HEK293 (cell line): ENCODE results near the gene RACK1.

Experiments used
- CTCF ChIA-PET: fragments of 350-600 bp; formaldehyde crosslinking; extraction: SDS; loops from one replicate; lab custom pipeline; 2021; ENCODE audit warnings: antibody characterized with exemption; lab: Yijun Ruan, JAX
- POLR2A ChIA-PET: fragments of 300-600 bp; formaldehyde crosslinking; extraction: SDS; loops from one replicate; lab custom pipeline; 2020; ENCODE audit warnings: antibody characterized with exemption, inconsistent platforms; lab: Yijun Ruan, JAX
- H3K27ac ChIP-seq: fragments of 200-500 bp; sonication (Bioruptor generic); 2 replicates; pipeline ENCODE4 v1.5.1; 2014; ENCODE audit warnings: low read depth, low read length, control low read depth, inconsistent platforms; ENCODE audit errors: extremely low read depth
- H3K36me3 ChIP-seq, 2 experiments: fragments of 200-500 bp in 1 of 2; sonication (Bioruptor generic) in 1 of 2; 1 replicate in 1 of 2; 2 replicates in 1 of 2; pipeline ENCODE4 v1.5.1; 2014 to 2017; ENCODE audit warnings: inconsistent platforms in 2 of 2, low read length in 2 of 2; ENCODE audit not compliant: control insufficient read depth in 2 of 2, insufficient read depth in 1 of 2
- H3K4me1 ChIP-seq: fragments of 200-500 bp; sonication (Bioruptor generic); 2 replicates; pipeline ENCODE4 v1.5.1; 2014; ENCODE audit warnings: mild to moderate bottlenecking, low read length, inconsistent platforms; ENCODE audit not compliant: control insufficient read depth, insufficient read depth
- H3K4me3 ChIP-seq: 2 replicates; pipeline ENCODE4 v1.5.1; 2011; ENCODE audit warnings: low read depth, mild to moderate bottlenecking, control low read depth, low read length, moderate library complexity
- H3K9me3 ChIP-seq: fragments of 200-500 bp; sonication (Bioruptor generic); 2 replicates; pipeline ENCODE4 v1.5.1; 2014; ENCODE audit warnings: low read depth, low read length, inconsistent platforms; ENCODE audit not compliant: control insufficient read depth, insufficient read depth
- EGR2 ChIP-seq: fragments of 450-650 bp; formaldehyde crosslinking; IDR thresholded peaks from 2 replicates; pipeline ENCODE4 v1.5.1; 2016; ENCODE audit warnings: low read depth, missing biosample characterization, missing genetic modification characterization
- GLIS1 ChIP-seq: fragments of 450-650 bp; formaldehyde crosslinking; IDR thresholded peaks from 2 replicates; pipeline ENCODE4 v1.5.1; 2016; ENCODE audit warnings: missing biosample characterization, missing genetic modification characterization
- HOXC10 ChIP-seq: sonication (generic); formaldehyde crosslinking; IDR thresholded peaks from 2 replicates; pipeline ENCODE4 v1.8.1; 2023; ENCODE audit warnings: mild to moderate bottlenecking, missing genetic modification reagents
- KLF10 ChIP-seq: fragments of 450-650 bp; IDR thresholded peaks from 2 replicates; pipeline ENCODE4 v1.5.1; 2018; ENCODE audit warnings: missing biosample characterization, mild to moderate bottlenecking, missing genetic modification characterization
- KLF8 ChIP-seq: fragments of 450-650 bp; formaldehyde crosslinking; IDR thresholded peaks from 2 replicates; pipeline ENCODE4 v1.5.1; 2016; ENCODE audit warnings: missing biosample characterization, missing genetic modification characterization
- RBAK ChIP-seq: fragments of 450-650 bp; formaldehyde crosslinking; IDR thresholded peaks from 2 replicates; pipeline ENCODE4 v1.5.1; 2016; ENCODE audit warnings: missing biosample characterization, missing genetic modification characterization
- ZBTB17 ChIP-seq: fragments of 450-650 bp; formaldehyde crosslinking; IDR thresholded peaks from 2 replicates; pipeline ENCODE4 v1.5.1; 2016; ENCODE audit warnings: missing biosample characterization, missing genetic modification characterization
- ZNF157 ChIP-seq: fragments of 450-650 bp; formaldehyde crosslinking; IDR thresholded peaks from 2 replicates; pipeline ENCODE4 v1.5.1; 2016; ENCODE audit warnings: missing biosample characterization, missing genetic modification characterization
- ZNF350 ChIP-seq: fragments of 450-650 bp; formaldehyde crosslinking; IDR thresholded peaks from 2 replicates; pipeline ENCODE4 v1.5.0; 2017; ENCODE audit warnings: missing biosample characterization, mild to moderate bottlenecking, missing genetic modification characterization
- ZNF433 ChIP-seq: fragments of 450-650 bp; formaldehyde crosslinking; IDR thresholded peaks from 2 replicates; pipeline ENCODE4 v1.5.1; 2016; ENCODE audit warnings: missing biosample characterization, missing genetic modification characterization, low read depth
- ZNF610 ChIP-seq: fragments of 450-650 bp; formaldehyde crosslinking; IDR thresholded peaks from 2 replicates; pipeline ENCODE4 v1.5.1; 2016; ENCODE audit warnings: missing biosample characterization, missing genetic modification characterization, borderline replicate concordance
- ZSCAN30 ChIP-seq: fragments of 450-650 bp; IDR thresholded peaks from 2 replicates; pipeline ENCODE4 v1.5.1; 2018; ENCODE audit warnings: missing biosample characterization, mild to moderate bottlenecking, missing genetic modification characterization, moderate library complexity
- ZXDB ChIP-seq: fragments of 450-650 bp; formaldehyde crosslinking; IDR thresholded peaks from 2 replicates; pipeline ENCODE4 v1.5.1; 2016; ENCODE audit warnings: missing biosample characterization, missing genetic modification characterization
- TF ChIP-seq, protein P1 (sequence below): fragments of 450-650 bp; formaldehyde crosslinking; IDR thresholded peaks from 2 replicates; pipeline ENCODE4 v1.5.1; 2016; ENCODE audit warnings: missing biosample characterization, missing genetic modification characterization
- TF ChIP-seq, protein P2 (sequence below): fragments of 450-650 bp; formaldehyde crosslinking; IDR thresholded peaks from 2 replicates; pipeline ENCODE4 v1.5.1; 2016; ENCODE audit warnings: missing biosample characterization, missing genetic modification characterization
- TF ChIP-seq, protein P3 (sequence below): fragments of 450-650 bp; formaldehyde crosslinking; IDR thresholded peaks from 2 replicates; pipeline ENCODE4 v1.5.1; 2016; ENCODE audit warnings: missing biosample characterization, missing genetic modification characterization
- TF ChIP-seq, protein P4 (sequence below): fragments of 450-650 bp; formaldehyde crosslinking; IDR thresholded peaks from 2 replicates; pipeline ENCODE4 v1.5.1; 2016; ENCODE audit warnings: missing biosample characterization, missing genetic modification characterization

The RACK1 gene

DNA sequence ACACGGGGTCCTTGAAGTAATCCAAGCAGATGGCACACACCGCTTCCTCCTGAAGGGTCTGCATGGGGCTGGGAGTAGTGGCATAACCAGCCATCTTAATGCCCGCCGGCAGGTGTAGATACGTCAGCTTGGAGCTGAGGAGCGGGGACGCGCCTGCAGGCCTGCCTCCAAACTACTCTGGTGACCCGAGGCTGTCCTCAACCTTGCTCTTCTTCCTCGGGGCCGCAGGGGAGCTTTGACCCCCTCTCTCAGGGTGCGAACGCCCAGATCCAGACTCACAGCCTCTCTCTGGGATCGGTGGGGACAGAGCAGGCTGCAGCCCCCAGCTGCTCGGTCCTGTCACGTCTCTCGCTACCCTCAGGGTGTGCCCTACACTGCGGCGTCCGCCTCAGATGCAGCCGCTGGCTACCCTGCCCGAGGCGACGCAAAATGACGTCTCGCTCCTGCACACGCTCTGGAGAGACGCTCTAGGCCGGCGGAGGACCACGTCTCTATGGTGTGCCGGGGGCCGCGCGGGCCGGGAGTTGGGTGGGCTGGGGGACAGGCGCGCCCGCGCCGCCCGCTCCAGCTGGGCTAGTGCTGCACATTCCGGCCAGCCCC lies 17.1 kb upstream of the RACK1 start, which contains the start of gene TRIM52 (continued):
- TF ChIP-seq ZNF157 (tag by site-specific recombination) (no peak), GLIS1 (tag by site-specific recombination) (peak; percentile 37), ZXDB (tag by site-specific recombination) (peak; percentile 71), ZSCAN30 (peak; percentile 87), KLF8 (tag by site-specific recombination) (peak; percentile 95)
- TF ChIP-seq, protein P1, sequence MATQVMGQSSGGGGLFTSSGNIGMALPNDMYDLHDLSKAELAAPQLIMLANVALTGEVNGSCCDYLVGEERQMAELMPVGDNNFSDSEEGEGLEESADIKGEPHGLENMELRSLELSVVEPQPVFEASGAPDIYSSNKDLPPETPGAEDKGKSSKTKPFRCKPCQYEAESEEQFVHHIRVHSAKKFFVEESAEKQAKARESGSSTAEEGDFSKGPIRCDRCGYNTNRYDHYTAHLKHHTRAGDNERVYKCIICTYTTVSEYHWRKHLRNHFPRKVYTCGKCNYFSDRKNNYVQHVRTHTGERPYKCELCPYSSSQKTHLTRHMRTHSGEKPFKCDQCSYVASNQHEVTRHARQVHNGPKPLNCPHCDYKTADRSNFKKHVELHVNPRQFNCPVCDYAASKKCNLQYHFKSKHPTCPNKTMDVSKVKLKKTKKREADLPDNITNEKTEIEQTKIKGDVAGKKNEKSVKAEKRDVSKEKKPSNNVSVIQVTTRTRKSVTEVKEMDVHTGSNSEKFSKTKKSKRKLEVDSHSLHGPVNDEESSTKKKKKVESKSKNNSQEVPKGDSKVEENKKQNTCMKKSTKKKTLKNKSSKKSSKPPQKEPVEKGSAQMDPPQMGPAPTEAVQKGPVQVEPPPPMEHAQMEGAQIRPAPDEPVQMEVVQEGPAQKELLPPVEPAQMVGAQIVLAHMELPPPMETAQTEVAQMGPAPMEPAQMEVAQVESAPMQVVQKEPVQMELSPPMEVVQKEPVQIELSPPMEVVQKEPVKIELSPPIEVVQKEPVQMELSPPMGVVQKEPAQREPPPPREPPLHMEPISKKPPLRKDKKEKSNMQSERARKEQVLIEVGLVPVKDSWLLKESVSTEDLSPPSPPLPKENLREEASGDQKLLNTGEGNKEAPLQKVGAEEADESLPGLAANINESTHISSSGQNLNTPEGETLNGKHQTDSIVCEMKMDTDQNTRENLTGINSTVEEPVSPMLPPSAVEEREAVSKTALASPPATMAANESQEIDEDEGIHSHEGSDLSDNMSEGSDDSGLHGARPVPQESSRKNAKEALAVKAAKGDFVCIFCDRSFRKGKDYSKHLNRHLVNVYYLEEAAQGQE (tag by site-specific recombination): 0 out of 2 replicates have a peak, but pooled peaks have one; percentile 12
- TF ChIP-seq, protein P2, sequence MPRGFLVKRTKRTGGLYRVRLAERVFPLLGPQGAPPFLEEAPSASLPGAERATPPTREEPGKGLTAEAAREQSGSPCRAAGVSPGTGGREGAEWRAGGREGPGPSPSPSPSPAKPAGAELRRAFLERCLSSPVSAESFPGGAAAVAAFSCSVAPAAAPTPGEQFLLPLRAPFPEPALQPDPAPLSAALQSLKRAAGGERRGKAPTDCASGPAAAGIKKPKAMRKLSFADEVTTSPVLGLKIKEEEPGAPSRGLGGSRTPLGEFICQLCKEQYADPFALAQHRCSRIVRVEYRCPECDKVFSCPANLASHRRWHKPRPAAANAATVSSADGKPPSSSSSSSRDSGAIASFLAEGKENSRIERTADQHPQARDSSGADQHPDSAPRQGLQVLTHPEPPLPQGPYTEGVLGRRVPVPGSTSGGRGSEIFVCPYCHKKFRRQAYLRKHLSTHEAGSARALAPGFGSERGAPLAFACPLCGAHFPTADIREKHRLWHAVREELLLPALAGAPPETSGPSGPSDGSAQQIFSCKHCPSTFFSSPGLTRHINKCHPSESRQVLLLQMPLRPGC (tag by site-specific recombination): peak; percentile 69

DNA sequence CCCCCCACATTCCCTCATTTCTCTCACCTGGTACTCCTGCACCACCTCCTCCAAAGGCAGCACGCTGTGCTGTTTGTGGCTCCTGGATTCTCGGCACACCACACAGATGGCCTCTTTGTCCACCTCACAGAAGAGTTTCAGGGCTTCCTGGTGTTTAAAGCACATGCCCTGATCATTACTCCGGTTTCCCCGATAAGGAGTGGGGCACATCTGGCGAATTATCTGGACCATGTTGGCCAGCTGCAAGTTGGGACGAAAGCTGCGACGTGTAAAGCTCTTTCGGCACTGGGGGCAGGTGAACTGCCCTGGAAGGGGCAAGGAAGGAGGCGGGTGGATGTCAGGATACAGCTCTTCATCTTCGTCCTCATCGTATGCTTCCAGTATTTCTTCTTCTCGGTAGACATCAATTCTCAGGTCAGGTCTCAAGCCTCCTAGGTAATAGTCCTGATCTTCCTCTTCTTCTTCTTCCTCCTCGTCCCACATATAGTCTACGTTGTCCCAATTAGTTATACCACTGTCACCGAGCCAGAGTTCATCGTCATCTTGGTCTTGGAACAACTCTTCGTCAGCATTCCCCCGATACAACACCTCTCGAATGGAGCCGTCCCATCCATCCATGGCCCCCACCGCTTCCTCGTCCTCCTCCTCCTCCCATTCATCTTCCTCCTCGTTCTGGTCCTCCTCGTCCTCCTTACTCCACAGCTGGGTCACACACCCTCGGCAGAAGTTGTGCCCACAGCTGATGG lies 16.4 kb upstream of the RACK1 start:
- no peaks in the 10 kb centered on the region for H3K9me3 ChIP-seq
- H3K27ac ChIP-seq: peak overlapping the region; percentile 89; the same call in 1 of the 2 replicates
- ChIA-PET CTCF (interaction anchor here (0.6 kb wide), 1 partner anchor 8 kb away, joined by 4 read pairs; no protein-coding TSS in a partner anchor), POLR2A (interaction anchor here (0.5 to 4.1 kb wide), 14 partner anchors 8 to 75 kb away, joined by 3 to 47 read pairs (median 6); partner anchors contain the start of gene RACK1)
- H3K4me1 ChIP-seq: no peaks in the 10 kb centered on the region
- peaks cover 18 to 33% of the 10 kb centered on the region in 2 experiments for H3K36me3 ChIP-seq
- peak overlapping the region; percentile 92 for H3K4me3 ChIP-seq
- no peak for TF ChIP-seq HOXC10 (CRISPR knock-in tag)
- TF ChIP-seq, protein P3, sequence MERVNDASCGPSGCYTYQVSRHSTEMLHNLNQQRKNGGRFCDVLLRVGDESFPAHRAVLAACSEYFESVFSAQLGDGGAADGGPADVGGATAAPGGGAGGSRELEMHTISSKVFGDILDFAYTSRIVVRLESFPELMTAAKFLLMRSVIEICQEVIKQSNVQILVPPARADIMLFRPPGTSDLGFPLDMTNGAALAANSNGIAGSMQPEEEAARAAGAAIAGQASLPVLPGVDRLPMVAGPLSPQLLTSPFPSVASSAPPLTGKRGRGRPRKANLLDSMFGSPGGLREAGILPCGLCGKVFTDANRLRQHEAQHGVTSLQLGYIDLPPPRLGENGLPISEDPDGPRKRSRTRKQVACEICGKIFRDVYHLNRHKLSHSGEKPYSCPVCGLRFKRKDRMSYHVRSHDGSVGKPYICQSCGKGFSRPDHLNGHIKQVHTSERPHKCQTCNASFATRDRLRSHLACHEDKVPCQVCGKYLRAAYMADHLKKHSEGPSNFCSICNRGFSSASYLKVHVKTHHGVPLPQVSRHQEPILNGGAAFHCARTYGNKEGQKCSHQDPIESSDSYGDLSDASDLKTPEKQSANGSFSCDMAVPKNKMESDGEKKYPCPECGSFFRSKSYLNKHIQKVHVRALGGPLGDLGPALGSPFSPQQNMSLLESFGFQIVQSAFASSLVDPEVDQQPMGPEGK: peak; percentile 3; the same call in 1 of the 2 replicates
- TF ChIP-seq EGR2 (tag by site-specific recombination): peak; percentile 33; the same call in 1 of the 2 replicates
- no peak for TF ChIP-seq ZNF610 (tag by site-specific recombination)
- TF ChIP-seq KLF10: no peak
- TF ChIP-seq ZNF433 (tag by site-specific recombination): no peak
- no peak for TF ChIP-seq RBAK
- peak; percentile 89 for TF ChIP-seq ZBTB17 (tag by site-specific recombination)
- TF ChIP-seq ZNF350 (tag by site-specific recombination): no peak
- TF ChIP-seq, protein P4, sequence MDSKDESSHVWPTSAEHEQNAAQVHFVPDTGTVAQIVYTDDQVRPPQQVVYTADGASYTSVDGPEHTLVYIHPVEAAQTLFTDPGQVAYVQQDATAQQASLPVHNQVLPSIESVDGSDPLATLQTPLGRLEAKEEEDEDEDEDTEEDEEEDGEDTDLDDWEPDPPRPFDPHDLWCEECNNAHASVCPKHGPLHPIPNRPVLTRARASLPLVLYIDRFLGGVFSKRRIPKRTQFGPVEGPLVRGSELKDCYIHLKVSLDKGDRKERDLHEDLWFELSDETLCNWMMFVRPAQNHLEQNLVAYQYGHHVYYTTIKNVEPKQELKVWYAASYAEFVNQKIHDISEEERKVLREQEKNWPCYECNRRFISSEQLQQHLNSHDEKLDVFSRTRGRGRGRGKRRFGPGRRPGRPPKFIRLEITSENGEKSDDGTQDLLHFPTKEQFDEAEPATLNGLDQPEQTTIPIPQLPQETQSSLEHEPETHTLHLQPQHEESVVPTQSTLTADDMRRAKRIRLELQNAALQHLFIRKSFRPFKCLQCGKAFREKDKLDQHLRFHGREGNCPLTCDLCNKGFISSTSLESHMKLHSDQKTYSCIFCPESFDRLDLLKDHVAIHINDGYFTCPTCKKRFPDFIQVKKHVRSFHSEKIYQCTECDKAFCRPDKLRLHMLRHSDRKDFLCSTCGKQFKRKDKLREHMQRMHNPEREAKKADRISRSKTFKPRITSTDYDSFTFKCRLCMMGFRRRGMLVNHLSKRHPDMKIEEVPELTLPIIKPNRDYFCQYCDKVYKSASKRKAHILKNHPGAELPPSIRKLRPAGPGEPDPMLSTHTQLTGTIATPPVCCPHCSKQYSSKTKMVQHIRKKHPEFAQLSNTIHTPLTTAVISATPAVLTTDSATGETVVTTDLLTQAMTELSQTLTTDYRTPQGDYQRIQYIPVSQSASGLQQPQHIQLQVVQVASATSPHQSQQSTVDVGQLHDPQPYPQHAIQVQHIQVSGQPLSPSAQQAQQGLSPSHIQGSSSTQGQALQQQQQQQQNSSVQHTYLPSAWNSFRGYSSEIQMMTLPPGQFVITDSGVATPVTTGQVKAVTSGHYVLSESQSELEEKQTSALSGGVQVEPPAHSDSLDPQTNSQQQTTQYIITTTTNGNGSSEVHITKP: peak; percentile 92
